ENCODE results near the gene NLRP1. TPM values are rescaled to one million over a fixed set of nuclear protein-coding genes. Genes with fewer than 3 reads are reported as not detected.

The NLRP1 gene
- polyA plus RNA-seq, 1 donor from 2014 or later = 255 TPM

- Histone ChIP-seq H3K9me2 (ENCODE audit: insufficient read depth, low read length) (no peaks in the 10 kb centered on the region), H3K79me2 (replicated peaks; ENCODE audit: insufficient read depth, low read length) (no peaks in the 10 kb centered on the region), H3K4me2 (ENCODE audit: low read length) (no peak overlapping the region), H2AFZ (ENCODE audit: low read depth, low read length) (no peak overlapping the region), H3K4me3 (ENCODE audit: low read length) (no peak overlapping the region), H3K27me3 (ENCODE audit: insufficient read depth, low read depth, low read length) (no peaks in the 10 kb centered on the region), H3K9ac (ENCODE audit: low read length) (no peak overlapping the region), H3F3A (ENCODE audit: insufficient read depth, low read length, poor library complexity, severe bottlenecking) (no peaks in the 10 kb centered on the region), H4K20me1 (ENCODE audit: insufficient read depth) (no peaks in the 10 kb centered on the region), H3K9me3 (ENCODE audit: low read length) (no peaks in the 10 kb centered on the region), H3K36me3 (ENCODE audit: insufficient read depth, low read length) (peaks cover 11% of the 10 kb centered on the region), H3K27ac (ENCODE audit: low read length) (no peak overlapping the region)
- no peak for TF ChIP-seq RAD21 (conservative IDR thresholded peaks at IDR 0.05)
- TF ChIP-seq TAF1 (IDR thresholded peaks at IDR 0.05; ENCODE audit: low read depth) = no peak
- TF ChIP-seq POLR2AphosphoS5 (IDR thresholded peaks at IDR 0.05) = no peak
- TF ChIP-seq EZH2 (IDR thresholded peaks at IDR 0.05; ENCODE audit: borderline replicate concordance, insufficient read depth, low read length, poor library complexity, severe bottlenecking) = no peak
- TF ChIP-seq EP300 (conservative IDR thresholded peaks at IDR 0.05; ENCODE audit: poor library complexity, severe bottlenecking) = no peak
- no peak for TF ChIP-seq CTCF (IDR thresholded peaks at IDR 0.05; ENCODE audit: poor library complexity, severe bottlenecking)
- TF ChIP-seq MXI1 (conservative IDR thresholded peaks at IDR 0.05; ENCODE audit: poor library complexity, severe bottlenecking) = no peak
- no peak for TF ChIP-seq REST (IDR thresholded peaks at IDR 0.05; ENCODE audit: borderline replicate concordance)
- TF ChIP-seq SMC3 (conservative IDR thresholded peaks at IDR 0.05; ENCODE audit: poor library complexity) = no peak
Observed at GRCh38 chr17:5473906-5474305, 110.4 kb downstream of the NLRP1 start.

GRCh38 chr17:5472511-5472910, 111.8 kb downstream of the NLRP1 start:
- Histone ChIP-seq H3K36me3 (ENCODE audit: insufficient read depth, low read length) (no peaks in the 10 kb centered on the region), H3K9me3 (ENCODE audit: low read length) (no peaks in the 10 kb centered on the region), H3K27me3 (ENCODE audit: insufficient read depth, low read depth, low read length) (no peaks in the 10 kb centered on the region), H3F3A (ENCODE audit: insufficient read depth, low read length, poor library complexity, severe bottlenecking) (peaks cover 5% of the 10 kb centered on the region), H3K79me2 (replicated peaks; ENCODE audit: insufficient read depth, low read length) (peaks cover 2% of the 10 kb centered on the region), H2AFZ (ENCODE audit: low read depth, low read length) (no peak overlapping the region), H3K4me2 (ENCODE audit: low read length) (no peak overlapping the region), H3K9ac (ENCODE audit: low read length) (no peak overlapping the region), H4K20me1 (ENCODE audit: insufficient read depth) (no peaks in the 10 kb centered on the region), H3K9me2 (ENCODE audit: insufficient read depth, low read length) (no peaks in the 10 kb centered on the region), H3K27ac (ENCODE audit: low read length) (no peak overlapping the region), H3K4me3 (ENCODE audit: low read length) (no peak overlapping the region)
- TF ChIP-seq TAF1 (IDR thresholded peaks at IDR 0.05; ENCODE audit: low read depth) (no peak), REST (IDR thresholded peaks at IDR 0.05; ENCODE audit: borderline replicate concordance) (no peak), POLR2AphosphoS5 (IDR thresholded peaks at IDR 0.05) (no peak), MXI1 (conservative IDR thresholded peaks at IDR 0.05; ENCODE audit: poor library complexity, severe bottlenecking) (no peak), CTCF (IDR thresholded peaks at IDR 0.05; ENCODE audit: poor library complexity, severe bottlenecking) (no peak), SMC3 (conservative IDR thresholded peaks at IDR 0.05; ENCODE audit: poor library complexity) (no peak), EP300 (conservative IDR thresholded peaks at IDR 0.05; ENCODE audit: poor library complexity, severe bottlenecking) (no peak)
